GM23338 (cell line): ENCODE data around the gene SGO2. TPM values are rescaled to one million over a fixed set of nuclear protein-coding genes. Genes with fewer than 3 reads are reported as not detected.

Experiments used
- ATAC-seq: fragments of 200-7000 bp; cut with Tn5 transposase; 3 replicates; pipeline ENCODE4 v1.9.1; 2020
- DNase-seq: peaks from one replicate; pipeline ENCODE4 v3.0.0-alpha.2; 2015; ENCODE audit warnings: low spot score
- H2AFZ ChIP-seq: fragments of 200-600 bp; sonication (generic); 2 replicates; pipeline ENCODE4 v1.8.0; 2016; ENCODE audit warnings: antibody characterized with exemption, mild to moderate bottlenecking, moderate library complexity
- H3F3A ChIP-seq: fragments of 200-600 bp; sonication (generic); replicated peaks from 2 replicates; pipeline ENCODE4 v1.8.0; 2017; ENCODE audit warnings: antibody characterized with exemption, mixed run types, low read depth
- H3K27ac ChIP-seq: fragments of 200-600 bp; sonication (generic); 2 replicates; pipeline ENCODE4 v1.6.1; 2016; ENCODE audit warnings: low read depth
- H3K27me3 ChIP-seq: fragments of 200-600 bp; sonication (generic); 2 replicates; pipeline ENCODE4 v1.8.0; 2016; ENCODE audit warnings: mild to moderate bottlenecking, mixed run types, moderate library complexity; ENCODE audit not compliant: insufficient read depth
- H3K36me3 ChIP-seq: fragments of 200-600 bp; sonication (generic); 2 replicates; pipeline ENCODE4 v1.8.0; 2016; ENCODE audit warnings: mild to moderate bottlenecking; ENCODE audit not compliant: insufficient read depth
- H3K4me1 ChIP-seq: fragments of 200-600 bp; sonication (generic); 2 replicates; pipeline ENCODE4 v1.8.0; 2016; ENCODE audit warnings: mild to moderate bottlenecking, moderate library complexity; ENCODE audit not compliant: insufficient read depth
- H3K4me2 ChIP-seq: fragments of 200-600 bp; sonication (generic); 2 replicates; pipeline ENCODE4 v1.7.1; 2017; ENCODE audit warnings: mixed run types
- H3K4me3 ChIP-seq: fragments of 200-600 bp; sonication (generic); 2 replicates; pipeline ENCODE4 v1.6.1; 2016; ENCODE audit warnings: mixed run types
- H3K79me2 ChIP-seq: fragments of 200-600 bp; sonication (generic); replicated peaks from 2 replicates; pipeline ENCODE4 v1.8.0; 2017; ENCODE audit warnings: mild to moderate bottlenecking; ENCODE audit not compliant: insufficient read depth
- H3K9me2 ChIP-seq: fragments of 200-600 bp; sonication (generic); 2 replicates; pipeline ENCODE4 v1.8.0; 2017; ENCODE audit not compliant: insufficient read depth
- H4K20me1 ChIP-seq: fragments of 200-600 bp; sonication (generic); replicated peaks from 2 replicates; pipeline ENCODE4 v1.8.0; 2017; ENCODE audit warnings: mild to moderate bottlenecking; ENCODE audit not compliant: insufficient read depth
- H3K27ac Mint-ChIP-seq: 2 replicates; pipeline ENCODE4 v1.8.0; 2020; ENCODE audit warnings: inconsistent platforms, mild to moderate bottlenecking, moderate library complexity, mixed read lengths
- H3K27me3 Mint-ChIP-seq: 3 replicates; pipeline ENCODE4 v1.8.0; 2022; ENCODE audit warnings: low read depth, mild to moderate bottlenecking, moderate library complexity, mixed read lengths, inconsistent platforms; ENCODE audit not compliant: insufficient read depth, poor library complexity
- H3K36me3 Mint-ChIP-seq: 3 replicates; pipeline ENCODE4 v1.8.0; 2021; ENCODE audit warnings: low read depth, mild to moderate bottlenecking, inconsistent platforms, moderate library complexity, mixed read lengths
- H3K4me1 Mint-ChIP-seq: 3 replicates; pipeline ENCODE4 v1.8.0; 2020; ENCODE audit warnings: mild to moderate bottlenecking, inconsistent platforms, mixed read lengths
- H3K4me3 Mint-ChIP-seq: 3 replicates; pipeline ENCODE4 v1.8.0; 2021; ENCODE audit warnings: moderate library complexity, mild to moderate bottlenecking, inconsistent platforms, mixed read lengths
- H3K9me3 Mint-ChIP-seq: 3 replicates; pipeline ENCODE4 v1.8.0; 2020; ENCODE audit warnings: moderate library complexity, mild to moderate bottlenecking, inconsistent platforms, mixed read lengths
- CREB1 ChIP-seq: fragments of 250-450 bp; sonication (Bioruptor Pico); IDR thresholded peaks from 2 replicates; pipeline ENCODE4 v1.5.0; 2020; ENCODE audit warnings: low read depth, mild to moderate bottlenecking, moderate library complexity
- EZH2 ChIP-seq: fragments of 200-600 bp; sonication (generic); IDR thresholded peaks from one replicate; pipeline ENCODE4 v1.8.0; 2017; ENCODE audit warnings: antibody characterized with exemption, mild to moderate bottlenecking, low read depth; ENCODE audit not compliant: unreplicated experiment
- EZH2phosphoT487 ChIP-seq: fragments of 200-600 bp; sonication (generic); IDR thresholded peaks from one replicate; pipeline ENCODE4 v1.8.1; 2018; ENCODE audit warnings: antibody characterized with exemption; ENCODE audit not compliant: unreplicated experiment
- JUNB ChIP-seq: IDR thresholded peaks from one replicate; pipeline ENCODE4 v1.6.1; 2016; ENCODE audit warnings: antibody characterized with exemption; ENCODE audit not compliant: unreplicated experiment
- NANOG ChIP-seq: IDR thresholded peaks from 2 replicates; pipeline ENCODE4 v1.6.1; 2016; ENCODE audit warnings: antibody characterized with exemption, borderline replicate concordance
- POLR2AphosphoS5 ChIP-seq: IDR thresholded peaks from 2 replicates; pipeline ENCODE4 v1.6.1; 2016; ENCODE audit warnings: antibody characterized with exemption, low read depth
- STAT1 ChIP-seq: IDR thresholded peaks from one replicate; pipeline ENCODE4 v1.6.1; 2016; ENCODE audit warnings: antibody characterized with exemption; ENCODE audit not compliant: unreplicated experiment
- ZNF114 ChIP-seq: fragments of 250-450 bp; sonication (Bioruptor Pico); IDR thresholded peaks from 2 replicates; pipeline ENCODE4 v1.5.0; 2020; ENCODE audit warnings: mild to moderate bottlenecking, moderate library complexity
- ZNF331 ChIP-seq: fragments of 250-450 bp; sonication (Bioruptor Pico); IDR thresholded peaks from 2 replicates; pipeline ENCODE4 v1.5.0; 2020; ENCODE audit warnings: low read depth, mild to moderate bottlenecking, moderate library complexity
- polyA plus RNA-seq: library from polyadenylated mRNA; unstranded; fragments of >200 nt; fragmentation: Nextera tagmentation; extraction: Ambion mirVana; gene quantifications from 2 replicates; pipeline ENCODE4 v1.2.1, GENCODE V29; 2016
- total RNA-seq: library from RNA; depleted of rRNA; stranded (reverse); fragments of >200 nt; shearing (Covaris generic); gene quantifications from 2 replicates; pipeline ENCODE4 v1.2.3, GENCODE V29; 2014
- TF ChIP-seq, protein P1 (sequence below): fragments of 250-450 bp; sonication (Bioruptor Pico); IDR thresholded peaks from 2 replicates; pipeline ENCODE4 v1.5.0; 2020; ENCODE audit warnings: mild to moderate bottlenecking, moderate library complexity
- TF ChIP-seq, protein P2 (sequence below), 2 experiments: fragments of 200-600 bp in 1 of 2; sonication (generic) in 1 of 2; conservative IDR thresholded peaks; 2 replicates each; pipeline versions ENCODE4 v1.5.1 to v1.6.1; 2016 to 2017; ENCODE audit warnings: antibody characterized with exemption in 2 of 2, low read depth in 2 of 2, mild to moderate bottlenecking in 2 of 2, moderate library complexity in 1 of 2
- TF ChIP-seq, protein P3 (sequence below): IDR thresholded peaks from 2 replicates; pipeline ENCODE4 v1.6.1; 2016; ENCODE audit warnings: antibody characterized with exemption

SGO2 gene
- total and polyA plus RNA-seq, 2 experiments from 2014 or later: 32.6 to 47.7 TPM

DNA sequence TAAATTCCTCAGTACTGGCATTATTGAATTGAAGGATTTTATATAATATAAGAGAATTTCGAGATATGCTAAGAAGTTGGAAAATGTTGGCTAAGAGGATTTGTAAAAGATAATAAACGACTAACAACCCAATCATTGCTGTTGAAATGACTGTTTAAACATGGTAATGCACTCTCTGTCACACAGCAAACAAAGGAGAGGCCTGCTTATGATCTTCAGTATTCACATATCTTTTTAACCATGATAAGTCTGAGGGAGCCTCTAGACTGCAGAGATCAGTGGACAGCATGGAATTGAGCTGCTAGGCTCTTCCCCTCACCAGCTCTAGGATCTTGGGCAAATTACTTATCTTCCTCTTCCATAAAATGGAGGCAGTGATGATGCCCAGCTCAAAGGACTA, 18.8 kb upstream of the SGO2 start (continued):
- TF ChIP-seq, protein P1, sequence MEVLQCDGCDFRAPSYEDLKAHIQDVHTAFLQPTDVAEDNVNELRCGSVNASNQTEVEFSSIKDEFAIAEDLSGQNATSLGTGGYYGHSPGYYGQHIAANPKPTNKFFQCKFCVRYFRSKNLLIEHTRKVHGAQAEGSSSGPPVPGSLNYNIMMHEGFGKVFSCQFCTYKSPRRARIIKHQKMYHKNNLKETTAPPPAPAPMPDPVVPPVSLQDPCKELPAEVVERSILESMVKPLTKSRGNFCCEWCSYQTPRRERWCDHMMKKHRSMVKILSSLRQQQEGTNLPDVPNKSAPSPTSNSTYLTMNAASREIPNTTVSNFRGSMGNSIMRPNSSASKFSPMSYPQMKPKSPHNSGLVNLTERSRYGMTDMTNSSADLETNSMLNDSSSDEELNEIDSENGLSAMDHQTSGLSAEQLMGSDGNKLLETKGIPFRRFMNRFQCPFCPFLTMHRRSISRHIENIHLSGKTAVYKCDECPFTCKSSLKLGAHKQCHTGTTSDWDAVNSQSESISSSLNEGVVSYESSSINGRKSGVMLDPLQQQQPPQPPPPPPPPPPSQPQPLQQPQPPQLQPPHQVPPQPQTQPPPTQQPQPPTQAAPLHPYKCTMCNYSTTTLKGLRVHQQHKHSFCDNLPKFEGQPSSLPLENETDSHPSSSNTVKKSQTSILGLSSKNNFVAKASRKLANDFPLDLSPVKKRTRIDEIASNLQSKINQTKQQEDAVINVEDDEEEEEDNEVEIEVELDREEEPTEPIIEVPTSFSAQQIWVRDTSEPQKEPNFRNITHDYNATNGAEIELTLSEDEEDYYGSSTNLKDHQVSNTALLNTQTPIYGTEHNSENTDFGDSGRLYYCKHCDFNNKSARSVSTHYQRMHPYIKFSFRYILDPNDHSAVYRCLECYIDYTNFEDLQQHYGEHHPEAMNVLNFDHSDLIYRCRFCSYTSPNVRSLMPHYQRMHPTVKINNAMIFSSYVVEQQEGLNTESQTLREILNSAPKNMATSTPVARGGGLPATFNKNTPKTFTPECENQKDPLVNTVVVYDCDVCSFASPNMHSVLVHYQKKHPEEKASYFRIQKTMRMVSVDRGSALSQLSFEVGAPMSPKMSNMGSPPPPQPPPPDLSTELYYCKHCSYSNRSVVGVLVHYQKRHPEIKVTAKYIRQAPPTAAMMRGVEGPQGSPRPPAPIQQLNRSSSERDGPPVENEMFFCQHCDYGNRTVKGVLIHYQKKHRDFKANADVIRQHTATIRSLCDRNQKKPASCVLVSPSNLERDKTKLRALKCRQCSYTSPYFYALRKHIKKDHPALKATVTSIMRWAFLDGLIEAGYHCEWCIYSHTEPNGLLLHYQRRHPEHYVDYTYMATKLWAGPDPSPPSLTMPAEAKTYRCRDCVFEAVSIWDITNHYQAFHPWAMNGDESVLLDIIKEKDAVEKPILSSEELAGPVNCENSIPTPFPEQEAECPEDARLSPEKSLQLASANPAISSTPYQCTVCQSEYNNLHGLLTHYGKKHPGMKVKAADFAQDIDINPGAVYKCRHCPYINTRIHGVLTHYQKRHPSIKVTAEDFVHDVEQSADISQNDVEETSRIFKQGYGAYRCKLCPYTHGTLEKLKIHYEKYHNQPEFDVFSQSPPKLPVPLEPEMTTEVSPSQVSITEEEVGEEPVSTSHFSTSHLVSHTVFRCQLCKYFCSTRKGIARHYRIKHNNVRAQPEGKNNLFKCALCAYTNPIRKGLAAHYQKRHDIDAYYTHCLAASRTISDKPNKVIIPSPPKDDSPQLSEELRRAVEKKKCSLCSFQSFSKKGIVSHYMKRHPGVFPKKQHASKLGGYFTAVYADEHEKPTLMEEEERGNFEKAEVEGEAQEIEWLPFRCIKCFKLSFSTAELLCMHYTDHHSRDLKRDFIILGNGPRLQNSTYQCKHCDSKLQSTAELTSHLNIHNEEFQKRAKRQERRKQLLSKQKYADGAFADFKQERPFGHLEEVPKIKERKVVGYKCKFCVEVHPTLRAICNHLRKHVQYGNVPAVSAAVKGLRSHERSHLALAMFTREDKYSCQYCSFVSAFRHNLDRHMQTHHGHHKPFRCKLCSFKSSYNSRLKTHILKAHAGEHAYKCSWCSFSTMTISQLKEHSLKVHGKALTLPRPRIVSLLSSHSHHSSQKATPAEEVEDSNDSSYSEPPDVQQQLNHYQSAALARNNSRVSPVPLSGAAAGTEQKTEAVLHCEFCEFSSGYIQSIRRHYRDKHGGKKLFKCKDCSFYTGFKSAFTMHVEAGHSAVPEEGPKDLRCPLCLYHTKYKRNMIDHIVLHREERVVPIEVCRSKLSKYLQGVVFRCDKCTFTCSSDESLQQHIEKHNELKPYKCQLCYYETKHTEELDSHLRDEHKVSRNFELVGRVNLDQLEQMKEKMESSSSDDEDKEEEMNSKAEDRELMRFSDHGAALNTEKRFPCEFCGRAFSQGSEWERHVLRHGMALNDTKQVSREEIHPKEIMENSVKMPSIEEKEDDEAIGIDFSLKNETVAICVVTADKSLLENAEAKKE (CRISPR knock-in tag): no peak
- no peak for TF ChIP-seq EZH2phosphoT487
- no peak for TF ChIP-seq STAT1
- no peak for TF ChIP-seq POLR2AphosphoS5
- no peak for TF ChIP-seq CREB1 (CRISPR knock-in tag)
- TF ChIP-seq NANOG: no peak
- no peak for TF ChIP-seq ZNF331 (CRISPR knock-in tag)
- no peak for TF ChIP-seq EZH2
- TF ChIP-seq, protein P2, sequence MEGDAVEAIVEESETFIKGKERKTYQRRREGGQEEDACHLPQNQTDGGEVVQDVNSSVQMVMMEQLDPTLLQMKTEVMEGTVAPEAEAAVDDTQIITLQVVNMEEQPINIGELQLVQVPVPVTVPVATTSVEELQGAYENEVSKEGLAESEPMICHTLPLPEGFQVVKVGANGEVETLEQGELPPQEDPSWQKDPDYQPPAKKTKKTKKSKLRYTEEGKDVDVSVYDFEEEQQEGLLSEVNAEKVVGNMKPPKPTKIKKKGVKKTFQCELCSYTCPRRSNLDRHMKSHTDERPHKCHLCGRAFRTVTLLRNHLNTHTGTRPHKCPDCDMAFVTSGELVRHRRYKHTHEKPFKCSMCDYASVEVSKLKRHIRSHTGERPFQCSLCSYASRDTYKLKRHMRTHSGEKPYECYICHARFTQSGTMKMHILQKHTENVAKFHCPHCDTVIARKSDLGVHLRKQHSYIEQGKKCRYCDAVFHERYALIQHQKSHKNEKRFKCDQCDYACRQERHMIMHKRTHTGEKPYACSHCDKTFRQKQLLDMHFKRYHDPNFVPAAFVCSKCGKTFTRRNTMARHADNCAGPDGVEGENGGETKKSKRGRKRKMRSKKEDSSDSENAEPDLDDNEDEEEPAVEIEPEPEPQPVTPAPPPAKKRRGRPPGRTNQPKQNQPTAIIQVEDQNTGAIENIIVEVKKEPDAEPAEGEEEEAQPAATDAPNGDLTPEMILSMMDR (conservative IDR thresholded peaks at IDR 0.05; ENCODE audit: low read depth in 2 of 2): no peak

DNA sequence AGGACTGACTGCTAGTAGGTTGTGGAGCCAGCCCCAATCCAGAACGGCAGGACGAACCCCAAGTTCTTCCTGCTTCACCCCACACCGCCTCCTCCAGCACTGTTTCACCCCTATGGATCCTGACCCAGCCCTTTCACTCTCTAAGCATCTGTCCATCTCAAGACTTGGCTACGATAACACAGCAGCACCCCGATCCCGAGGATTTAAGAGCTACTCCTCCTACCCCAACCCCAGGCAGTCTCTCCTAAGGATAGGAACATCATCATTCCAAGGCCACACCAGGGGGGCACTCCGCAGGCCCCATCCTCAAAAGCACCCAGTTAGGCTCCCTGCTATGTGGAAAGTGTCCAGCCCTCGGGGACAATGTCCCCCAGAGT, 16.8 kb upstream of the SGO2 start:
- Mint-ChIP-seq H3K36me3 (no peaks in the 10 kb centered on the region; the same call in 2 of the 3 replicates), H3K9me3 (no peaks in the 10 kb centered on the region), H3K27ac (peak overlapping the region; percentile 9; the same call in 1 of the 2 replicates), H3K4me3 (peak overlapping the region; percentile 81), H3K27me3 (no peaks in the 10 kb centered on the region), H3K4me1 (peaks cover 7% of the 10 kb centered on the region)
- no peaks in the 10 kb centered on the region for H4K20me1 ChIP-seq
- H3K4me3 ChIP-seq: peak overlapping the region; percentile 78
- peaks cover 16% of the 10 kb centered on the region; the same call in 1 of the 2 replicates for H3K4me1 ChIP-seq
- H3K9me2 ChIP-seq: no peaks in the 10 kb centered on the region
- H3K4me2 ChIP-seq: peak overlapping the region; percentile 100
- DNase-seq (peak; percentile 18), ATAC-seq (peak; percentile 21)
- H3K36me3 ChIP-seq: no peaks in the 10 kb centered on the region
- no peak overlapping the region; the same call in 1 of the 2 replicates for H3K27ac ChIP-seq
- no peaks in the 10 kb centered on the region for H3K27me3 ChIP-seq
- H2AFZ ChIP-seq: peak overlapping the region; percentile 96
- no peaks in the 10 kb centered on the region for H3K79me2 ChIP-seq
- 0 out of 2 replicates have a peak, but pooled peaks cover 5% of the 10 kb centered on the region for H3F3A ChIP-seq
- TF ChIP-seq, protein P3, sequence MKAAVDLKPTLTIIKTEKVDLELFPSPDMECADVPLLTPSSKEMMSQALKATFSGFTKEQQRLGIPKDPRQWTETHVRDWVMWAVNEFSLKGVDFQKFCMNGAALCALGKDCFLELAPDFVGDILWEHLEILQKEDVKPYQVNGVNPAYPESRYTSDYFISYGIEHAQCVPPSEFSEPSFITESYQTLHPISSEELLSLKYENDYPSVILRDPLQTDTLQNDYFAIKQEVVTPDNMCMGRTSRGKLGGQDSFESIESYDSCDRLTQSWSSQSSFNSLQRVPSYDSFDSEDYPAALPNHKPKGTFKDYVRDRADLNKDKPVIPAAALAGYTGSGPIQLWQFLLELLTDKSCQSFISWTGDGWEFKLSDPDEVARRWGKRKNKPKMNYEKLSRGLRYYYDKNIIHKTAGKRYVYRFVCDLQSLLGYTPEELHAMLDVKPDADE: no peak
- TF ChIP-seq ZNF331 (CRISPR knock-in tag) (no peak), EZH2 (no peak), JUNB (no peak), POLR2AphosphoS5 (no peak), NANOG (no peak), STAT1 (no peak), ZNF114 (CRISPR knock-in tag) (no peak)
- TF ChIP-seq, protein P2 (conservative IDR thresholded peaks at IDR 0.05; ENCODE audit: low read depth in 2 of 2): no peak
